Stimulated activated CD4-positive, alpha-beta T cell treated with anti-CD3 and anti-CD28 coated beads, Interleukin-4, amount 100 ng/mL, for 4 hours (primary cell): ENCODE data around the gene MRPS30.
"Not testable (repeated sequence)": the region's sequence is repeated elsewhere in the genome, so short reads cannot be mapped to it uniquely, and the experiment has no call there.

ENCODE experiments used
- DNase-seq, 2 experiments: peaks; one replicate each; pipeline ENCODE4 v3.0.0-alpha.2; 2020

MRPS30 gene

GRCh38 chr5:44808435-44809214 lies at the start of gene MRPS30:
MRPS30 (plus strand) TSS chr5:44808947; CDS start chr5:44808963, 16 bp downstream.
- peak; percentile 76 to 91 for DNase-seq

- no peak for DNase-seq
Observed at GRCh38 chr5:44769200-44769876, 39.4 kb upstream of the MRPS30 start.

DNA sequence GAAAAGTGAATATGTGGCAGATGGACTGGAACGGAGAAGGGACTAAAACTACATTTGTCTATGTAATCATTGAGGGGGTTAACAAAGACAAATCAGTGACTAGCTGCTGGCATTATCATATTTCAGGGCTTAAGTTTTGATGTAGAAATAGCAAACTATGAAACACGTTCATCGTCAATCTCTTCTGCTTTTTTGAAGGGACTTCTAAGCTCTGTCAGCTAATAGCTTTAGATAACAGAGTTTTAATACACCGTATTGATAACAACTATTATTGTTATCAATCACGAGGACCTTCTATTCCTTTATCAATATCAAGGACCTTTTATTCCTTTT lies 38.9 kb upstream of the MRPS30 start:
- no peak for DNase-seq

DNA sequence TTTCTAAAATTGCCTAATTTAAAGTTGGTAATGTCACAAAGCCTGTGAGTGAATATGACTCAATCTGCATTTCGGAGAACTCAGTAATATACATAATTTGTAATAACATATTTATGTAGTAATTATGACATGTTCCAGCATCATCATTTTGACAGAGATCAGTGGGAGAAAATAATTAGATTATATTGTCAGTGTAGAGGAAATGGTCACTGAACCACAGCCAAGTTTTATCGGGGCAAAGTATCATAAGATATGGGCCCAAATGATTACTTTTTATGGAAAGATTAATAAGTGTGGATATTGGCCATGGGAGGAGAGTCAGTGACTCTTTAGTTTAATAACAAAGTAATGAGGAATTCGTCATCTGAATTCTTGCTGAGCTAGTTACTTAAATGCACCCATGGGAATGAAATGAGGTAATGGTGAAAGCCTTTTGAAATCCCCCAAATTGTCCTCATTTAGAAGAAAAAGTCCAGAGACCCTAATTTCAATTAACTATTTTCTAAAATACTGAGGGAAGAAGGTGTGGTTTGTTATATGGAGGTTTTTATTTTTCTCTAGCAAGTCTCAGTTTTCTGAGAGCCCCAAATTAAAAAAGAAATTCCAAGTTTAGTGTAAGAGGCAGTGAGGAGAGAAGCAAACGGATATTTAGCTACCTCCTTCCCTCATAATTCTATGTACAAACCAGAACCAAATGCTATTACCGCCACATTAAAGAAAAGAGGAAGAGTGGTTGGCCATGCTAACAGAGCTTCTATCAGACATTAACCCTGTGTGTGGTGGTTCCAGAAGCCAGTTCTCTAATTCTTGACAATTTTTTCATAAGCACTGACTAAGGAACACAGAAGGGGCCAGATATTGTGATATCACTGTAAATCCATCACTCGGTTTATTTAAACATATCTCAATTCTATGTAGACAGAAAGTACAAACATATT lies 37.7 kb upstream of the MRPS30 start:
- no peak for DNase-seq

DNA sequence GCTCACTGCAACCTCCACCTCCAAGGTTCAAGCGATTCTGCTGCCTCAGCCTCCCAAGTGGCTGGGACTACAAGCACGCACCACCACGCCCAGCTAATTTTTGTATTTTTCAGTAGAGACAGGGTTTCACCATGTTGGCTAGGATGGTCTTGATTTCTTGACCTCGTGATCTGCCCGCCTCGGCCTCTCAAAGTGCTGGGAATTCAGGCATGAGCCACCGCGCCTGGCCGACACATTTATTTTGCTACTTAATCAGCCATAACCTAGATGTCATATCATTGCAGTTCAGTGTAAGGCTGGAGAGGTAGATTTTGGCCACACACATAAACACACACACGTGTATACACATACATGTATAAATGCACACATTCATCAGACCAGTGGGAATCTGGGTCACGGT lies 36.4 kb upstream of the MRPS30 start:
- DNase-seq, result not testable (repeated sequence)

DNA sequence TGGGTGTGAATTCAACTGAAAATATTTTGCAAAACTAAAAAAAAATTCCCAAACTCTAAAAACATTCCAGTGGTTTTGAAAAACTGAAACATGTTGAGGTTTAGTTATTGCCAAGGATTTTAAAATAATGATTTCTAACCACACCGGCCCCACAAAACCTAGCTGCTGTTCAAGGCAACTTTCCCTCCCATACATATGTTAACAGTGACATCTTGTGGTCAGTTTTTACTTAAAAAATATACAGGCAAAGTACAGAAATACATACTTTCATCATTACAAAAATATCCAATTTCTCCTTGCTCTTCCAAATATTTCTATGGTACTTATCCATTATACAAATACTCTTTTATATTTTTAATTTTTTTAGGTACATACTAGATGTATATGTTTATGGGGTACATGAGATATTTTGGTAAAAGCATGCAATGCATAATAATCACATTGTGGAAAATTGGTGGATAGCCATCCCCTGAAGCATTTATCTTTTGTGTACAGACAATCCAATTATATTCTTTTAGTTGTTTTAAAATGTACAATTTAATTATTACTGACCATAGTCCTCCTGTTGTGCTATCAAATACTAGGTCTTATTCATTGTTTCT lies 34.4 kb upstream of the MRPS30 start:
- DNase-seq, result no peak

- no peak for DNase-seq
Observed at GRCh38 chr5:44779167-44779566, 29.6 kb upstream of the MRPS30 start.

- no peak for DNase-seq
Observed at GRCh38 chr5:44783634-44784315, 25.0 kb upstream of the MRPS30 start.

DNA sequence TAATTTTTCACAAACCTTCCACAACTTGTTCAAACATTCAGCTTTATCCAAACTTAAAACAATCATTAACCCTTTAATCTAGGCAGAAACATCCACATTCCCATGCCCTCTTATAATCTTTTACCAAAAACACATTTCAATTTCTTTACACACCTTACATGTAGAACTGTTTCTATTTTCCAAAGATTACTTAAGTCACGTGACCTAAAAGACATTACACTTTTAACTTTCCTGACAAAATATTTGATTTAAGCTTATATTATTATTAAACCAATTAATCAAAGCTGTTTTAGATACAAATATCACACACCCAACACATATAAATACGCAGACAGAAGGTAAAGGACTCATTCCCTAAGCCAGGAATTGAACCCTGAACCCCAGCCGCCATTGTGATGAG lies 21.0 kb upstream of the MRPS30 start:
- no peak for DNase-seq

GRCh38 chr5:44789372-44789995 lies 19.3 kb upstream of the MRPS30 start:
- not testable (repeated sequence) for DNase-seq

GRCh38 chr5:44792031-44792673 lies 16.6 kb upstream of the MRPS30 start:
- DNase-seq, result not testable (repeated sequence)

- no peak for DNase-seq
Observed at GRCh38 chr5:44794371-44794770, 14.4 kb upstream of the MRPS30 start.

- no peak for DNase-seq
Observed at GRCh38 chr5:44795496-44795895, 13.3 kb upstream of the MRPS30 start.

DNA sequence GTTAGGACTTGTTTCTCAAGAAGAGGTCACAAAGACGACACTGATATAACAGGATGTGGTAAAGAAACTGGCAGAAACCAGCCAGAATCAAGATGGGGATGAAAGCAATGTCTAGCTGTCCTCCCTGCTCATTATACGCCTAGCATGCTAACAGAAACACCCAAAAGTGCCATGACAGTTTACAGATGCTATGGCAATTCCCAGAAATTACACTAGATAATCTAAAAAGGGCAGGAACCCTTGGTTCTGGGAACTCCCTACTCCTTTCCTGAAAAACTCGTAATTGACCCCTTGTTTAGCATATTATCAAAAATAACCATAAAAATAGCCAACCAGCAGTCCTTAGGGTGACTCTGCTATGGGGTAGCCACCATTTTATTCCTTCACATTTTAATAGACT lies 10.9 kb upstream of the MRPS30 start:
- no peak for DNase-seq

GRCh38 chr5:44801992-44802391 lies 6.8 kb upstream of the MRPS30 start:
- no peak for DNase-seq

DNA sequence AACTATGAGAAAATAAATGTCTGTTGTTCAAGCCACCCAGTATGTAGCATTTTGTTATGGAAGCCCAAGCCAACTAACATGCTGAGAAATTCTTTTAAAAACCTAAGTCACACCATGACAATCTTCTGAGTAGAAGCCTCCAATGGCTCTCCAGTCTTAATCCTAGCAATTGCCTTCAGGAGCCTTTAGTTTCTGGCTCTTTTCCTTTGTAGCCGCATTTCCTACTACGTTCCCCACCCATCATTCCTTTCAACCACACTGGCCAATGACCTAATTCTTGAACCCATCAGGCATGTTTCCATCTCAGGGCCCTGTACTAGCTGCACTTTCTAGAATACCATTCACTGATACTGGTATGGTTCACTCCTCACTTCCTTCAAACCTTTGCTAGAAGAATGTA lies 2.1 kb upstream of the MRPS30 start:
- DNase-seq, result no peak

GRCh38 chr5:44807269-44807668 lies 1.5 kb upstream of the MRPS30 start:
- no peak for DNase-seq

DNA sequence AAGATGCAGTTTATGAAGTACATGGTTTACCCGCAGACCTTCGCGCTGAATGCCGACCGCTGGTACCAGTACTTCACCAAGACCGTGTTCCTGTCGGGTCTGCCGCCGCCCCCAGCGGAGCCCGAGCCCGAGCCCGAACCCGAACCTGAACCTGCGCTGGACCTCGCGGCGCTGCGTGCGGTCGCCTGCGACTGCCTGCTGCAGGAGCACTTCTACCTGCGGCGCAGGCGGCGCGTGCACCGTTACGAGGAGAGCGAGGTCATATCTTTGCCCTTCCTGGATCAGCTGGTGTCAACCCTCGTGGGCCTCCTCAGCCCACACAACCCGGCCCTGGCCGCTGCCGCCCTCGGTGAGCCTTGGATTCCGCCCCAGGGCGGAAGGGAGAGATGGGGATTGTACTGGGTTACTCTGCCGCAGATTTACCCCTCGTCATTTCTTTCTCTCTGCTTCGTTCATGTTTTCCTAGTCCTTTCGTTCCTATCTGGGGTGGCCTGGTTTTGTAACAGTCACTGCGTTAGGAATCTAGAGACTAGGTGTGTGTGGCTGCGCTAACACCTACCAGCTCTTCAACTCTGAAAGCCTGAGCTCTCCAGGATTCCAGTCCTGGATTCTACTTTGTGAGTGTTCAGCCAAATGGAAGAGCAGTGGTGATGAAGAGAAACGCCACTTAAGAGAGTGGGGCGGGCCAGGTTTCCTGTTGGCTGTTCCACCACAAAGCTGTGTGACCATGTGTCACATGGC lies 638 bp downstream of the MRPS30 start:
- peak; percentile 36 to 43 for DNase-seq

- no peak for DNase-seq
Observed at GRCh38 chr5:44809956-44810420, 1.2 kb downstream of the MRPS30 start.

- DNase-seq, result no peak
Observed at GRCh38 chr5:44814761-44815160, 6.0 kb downstream of the MRPS30 start.

DNA sequence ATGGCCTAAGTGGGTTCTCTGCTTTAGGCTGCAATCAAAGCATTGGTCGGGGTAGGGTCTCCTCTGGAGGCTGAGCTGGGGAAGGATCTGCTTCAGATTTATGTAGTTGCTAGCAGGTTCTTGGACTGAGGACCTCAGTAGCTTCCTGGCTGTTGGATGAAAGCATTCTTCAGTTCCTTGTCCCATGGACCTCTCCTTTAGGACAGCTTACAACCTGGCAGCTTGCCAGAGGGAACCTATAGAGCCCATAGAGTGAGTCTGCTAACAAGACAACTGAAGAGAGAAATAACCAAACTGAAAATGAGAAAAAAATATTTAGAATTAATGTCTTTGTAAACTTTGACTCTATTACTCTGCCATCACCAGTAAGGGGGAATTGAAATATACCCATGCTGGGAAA lies 12.4 kb downstream of the MRPS30 start:
- DNase-seq, result no peak
